Measurements from ENCODE around the gene ETFA. TPM values are rescaled to one million over a fixed set of nuclear protein-coding genes. Genes with fewer than 3 reads are reported as not detected.

ETFA gene
- polyA plus RNA-seq, result 107 TPM

- Mint-ChIP-seq H3K27ac (peak within 1 kb of the TSS; percentile 91 to 98 (median 95)), H3K4me1 (peaks cover 20 to 38% (median 27%) of the 10 kb centered on the region in 3 donors), H3K36me3 (no peaks in the 10 kb centered on the region), H3K4me3 (peak within 1 kb of the TSS; percentile 88 to 100 (median 95)), H3K27me3 (no peaks in the 10 kb centered on the region), H3K9me3 (no peaks in the 10 kb centered on the region)
Measured at GRCh38 chr15:76311100-76311953, at the start of gene ETFA. Gene ETFA, minus strand, starts transcription at chr15:76311469. Its CDS starts 81 bp downstream, at chr15:76311388.

- Mint-ChIP-seq H3K27me3 (no peaks in the 10 kb centered on the region), H3K36me3 (peaks cover 11% of the 10 kb centered on the region), H3K27ac (peak overlapping the region in 1 of 3 donors; percentile 20), H3K4me1 (no peaks in the 10 kb centered on the region), H3K4me3 (no peak overlapping the region), H3K9me3 (no peaks in the 10 kb centered on the region)
Measured at GRCh38 chr15:76360416-76360815, 49.1 kb upstream of the ETFA start.

- Mint-ChIP-seq H3K27ac (peak overlapping the region in 1 of 3 donors; percentile 46), H3K9me3 (no peaks in the 10 kb centered on the region), H3K4me3 (no peak overlapping the region), H3K27me3 (no peaks in the 10 kb centered on the region), H3K4me1 (no peaks in the 10 kb centered on the region), H3K36me3 (peaks cover 12% of the 10 kb centered on the region)
Measured at GRCh38 chr15:76359152-76359551, 47.9 kb upstream of the ETFA start.

GRCh38 chr15:76358453-76358852 lies 47.2 kb upstream of the ETFA start:
- Mint-ChIP-seq H3K9me3 (no peaks in the 10 kb centered on the region), H3K36me3 (peaks cover 9% of the 10 kb centered on the region), H3K4me3 (no peak overlapping the region), H3K4me1 (no peaks in the 10 kb centered on the region), H3K27me3 (no peaks in the 10 kb centered on the region), H3K27ac (no peak overlapping the region)

GRCh38 chr15:76354823-76355440 lies 43.7 kb upstream of the ETFA start:
- Mint-ChIP-seq H3K9me3 (no peaks in the 10 kb centered on the region), H3K27me3 (no peaks in the 10 kb centered on the region), H3K4me1 (no peaks in the 10 kb centered on the region), H3K4me3 (no peak overlapping the region), H3K27ac (no peak overlapping the region), H3K36me3 (peaks cover 6% of the 10 kb centered on the region)

- Mint-ChIP-seq H3K4me1 (no peaks in the 10 kb centered on the region), H3K36me3 (peaks cover 6% of the 10 kb centered on the region), H3K9me3 (no peaks in the 10 kb centered on the region), H3K4me3 (no peak overlapping the region), H3K27me3 (peaks cover 1% of the 10 kb centered on the region), H3K27ac (no peak overlapping the region)
Measured at GRCh38 chr15:76353903-76354302, 42.6 kb upstream of the ETFA start.

GRCh38 chr15:76353023-76353577 lies 41.8 kb upstream of the ETFA start:
- Mint-ChIP-seq H3K27me3 (peaks cover 5% of the 10 kb centered on the region), H3K27ac (no peak overlapping the region), H3K36me3 (peaks cover 10% of the 10 kb centered on the region), H3K4me3 (no peak overlapping the region), H3K4me1 (peaks cover 0 to 2% (median 0%) of the 10 kb centered on the region in 3 donors), H3K9me3 (no peaks in the 10 kb centered on the region)

GRCh38 chr15:76349301-76350070 lies 38.2 kb upstream of the ETFA start:
- Mint-ChIP-seq H3K27ac (no peak overlapping the region), H3K27me3 (peaks cover 28% of the 10 kb centered on the region), H3K4me1 (peaks cover 3 to 16% (median 6%) of the 10 kb centered on the region in 3 donors), H3K36me3 (peaks cover 9% of the 10 kb centered on the region), H3K9me3 (peaks cover 0 to 2% (median 0%) of the 10 kb centered on the region in 3 donors), H3K4me3 (no peak overlapping the region)

- Mint-ChIP-seq H3K27me3 (peaks cover 35% of the 10 kb centered on the region), H3K36me3 (peaks cover 9% of the 10 kb centered on the region), H3K27ac (peak overlapping the region in 2 of 3 donors; percentile 23 to 65), H3K9me3 (peaks cover 0 to 2% (median 0%) of the 10 kb centered on the region in 3 donors), H3K4me3 (peak overlapping the region in 2 of 4 donors; percentile 38 to 67), H3K4me1 (peaks cover 4 to 20% (median 6%) of the 10 kb centered on the region in 3 donors)
Measured at GRCh38 chr15:76347482-76348055, 36.3 kb upstream of the ETFA start.

- Mint-ChIP-seq H3K4me3 (peak overlapping the region; percentile 48 to 88 (median 65)), H3K36me3 (peaks cover 9% of the 10 kb centered on the region), H3K27ac (no peak overlapping the region), H3K27me3 (peaks cover 39% of the 10 kb centered on the region), H3K4me1 (peaks cover 6 to 24% (median 7%) of the 10 kb centered on the region in 3 donors), H3K9me3 (peaks cover 0 to 2% (median 0%) of the 10 kb centered on the region in 3 donors)
Measured at GRCh38 chr15:76346669-76347481, 35.6 kb upstream of the ETFA start.

GRCh38 chr15:76345880-76346668 lies 34.8 kb upstream of the ETFA start:
- Mint-ChIP-seq H3K4me1 (peaks cover 11 to 28% (median 12%) of the 10 kb centered on the region in 3 donors), H3K4me3 (peak overlapping the region; percentile 41 to 89 (median 72)), H3K36me3 (peaks cover 9% of the 10 kb centered on the region), H3K9me3 (peaks cover 0 to 2% (median 0%) of the 10 kb centered on the region in 3 donors), H3K27me3 (peaks cover 44% of the 10 kb centered on the region), H3K27ac (peak overlapping the region; percentile 5 to 84 (median 47))

- H3K27me3 Mint-ChIP-seq, result peaks cover 49% of the 10 kb centered on the region
- peak overlapping the region; percentile 41 to 89 (median 72) for H3K4me3 Mint-ChIP-seq
- peaks cover 9% of the 10 kb centered on the region for H3K36me3 Mint-ChIP-seq
- peak overlapping the region; percentile 5 to 84 (median 47) for H3K27ac Mint-ChIP-seq
- peaks cover 0 to 2% (median 0%) of the 10 kb centered on the region in 3 donors for H3K9me3 Mint-ChIP-seq
- H3K4me1 Mint-ChIP-seq, result peaks cover 15 to 33% (median 15%) of the 10 kb centered on the region in 3 donors
Measured at GRCh38 chr15:76345583-76345879, 34.3 kb upstream of the ETFA start.

Measured in IgD-negative memory B cell (primary cell).